HCT116 (cell line): ENCODE measurements around the gene CCDC158. TPM values are rescaled to one million over a fixed set of nuclear protein-coding genes. Genes with fewer than 3 reads are reported as not detected.

Experiments
- ATAC-seq: fragments of 200-7000 bp; cut with Tn5 transposase; 2 replicates; pipeline ENCODE4 v1.9.1; 2020; ENCODE audit warnings: mild to moderate bottlenecking, moderate library complexity
- BruUV-seq: library from RNA; stranded (reverse); fragments of 400-500 nt; replicated peaks from 2 replicates; lab custom pipeline; 2021; lab: Mats Ljungman, UMichigan
- CTCF ChIA-PET: fragments of 300-600 bp; sonication (Branson Sonifier 250); formaldehyde crosslinking; loops from one replicate; lab custom pipeline; 2021; ENCODE audit warnings: antibody characterized with exemption; lab: Charles Lee
- POLR2A ChIA-PET: fragments of 300-600, 350-600 bp; sonication (Branson Sonifier 250); formaldehyde crosslinking; loops from one replicate; lab custom pipeline; 2021; ENCODE audit warnings: antibody characterized with exemption; lab: Charles Lee
- RAD21 ChIA-PET, 2 experiments: fragments of 300-600 bp; sonication (Branson Sonifier 250); formaldehyde crosslinking; loops; one replicate each; lab custom pipeline; 2023; ENCODE audit warnings: low total read pairs in 2 of 2; ENCODE audit not compliant: uncharacterized antibody in 2 of 2, unreplicated experiment in 2 of 2, low non-redundant PET in 1 of 2; lab: Charles Lee
- DNase-seq: peaks from one replicate; pipeline ENCODE4 v3.0.0-alpha.2; 2010; ENCODE audit warnings: low read depth, low spot score
- H2AFZ ChIP-seq: fragments of 200-600 bp; shearing (Covaris generic), sonication (generic); 2 replicates; pipeline ENCODE4 v1.6.1; 2017; ENCODE audit warnings: low read depth, mixed run types, mixed read lengths, antibody characterized with exemption, low read length; ENCODE audit not compliant: poor library complexity, severe bottlenecking
- H3K27ac ChIP-seq: 2 replicates; pipeline ENCODE4 v1.5.1; 2012; ENCODE audit warnings: low read depth, low read length
- H3K27me3 ChIP-seq: fragments of 200-600 bp; sonication (generic); 2 replicates; pipeline ENCODE4 v1.6.1; 2016; ENCODE audit warnings: mixed run types, low read length, mixed read lengths; ENCODE audit not compliant: insufficient read depth
- H3K36me3 ChIP-seq, 2 experiments: fragments of 200-500 bp in 1 of 2; fragments of 200-600 bp in 1 of 2; sonication (Bioruptor generic) in 1 of 2; sonication (generic) in 1 of 2; 2 replicates each; pipeline versions ENCODE4 v1.5.1 to v1.6.1; 2014 to 2016; ENCODE audit warnings: low read length in 2 of 2, inconsistent platforms in 1 of 2, mixed read lengths in 1 of 2, mixed run types in 1 of 2; ENCODE audit not compliant: insufficient read depth in 2 of 2, control insufficient read depth in 1 of 2
- H3K4me1 ChIP-seq, 2 experiments: fragments of 200-600 bp in 1 of 2; sonication (generic) in 1 of 2; 2 replicates each; pipeline versions ENCODE4 v1.5.1 to v1.6.1; 2012 to 2017; ENCODE audit warnings: low read length in 2 of 2, inconsistent platforms in 1 of 2, mild to moderate bottlenecking in 1 of 2, mixed read lengths in 1 of 2, mixed run types in 1 of 2, moderate library complexity in 1 of 2; ENCODE audit not compliant: insufficient read depth in 2 of 2, control insufficient read depth in 1 of 2
- H3K4me2 ChIP-seq: fragments of 200-600 bp; sonication (generic); 2 replicates; pipeline ENCODE4 v1.6.1; 2017; ENCODE audit warnings: mixed run types, low read length, mixed read lengths
- H3K4me3 ChIP-seq, 2 experiments: fragments of 200-600 bp in 1 of 2; sonication (generic) in 1 of 2; replicated peaks in 1 of 2; 2 replicates each; pipeline ENCODE4 v1.5.1; 2011 to 2016; ENCODE audit warnings: low read length in 2 of 2, control low read depth in 1 of 2, low read depth in 1 of 2, mild to moderate bottlenecking in 1 of 2, mixed read lengths in 1 of 2, mixed run types in 1 of 2
- H3K79me2 ChIP-seq: fragments of 200-600 bp; sonication (generic); 2 replicates; pipeline ENCODE4 v1.6.1; 2017; ENCODE audit warnings: mild to moderate bottlenecking, mixed run types, low read length, moderate library complexity, mixed read lengths; ENCODE audit not compliant: insufficient read depth
- H3K9ac ChIP-seq: fragments of 200-600 bp; sonication (generic); 2 replicates; pipeline ENCODE4 v1.6.1; 2016; ENCODE audit warnings: low read length, mixed read lengths
- H3K9me2 ChIP-seq: fragments of 200-600 bp; sonication (generic), shearing (Covaris generic); 2 replicates; pipeline ENCODE4 v1.6.1; 2017; ENCODE audit warnings: mixed run types, mild to moderate bottlenecking, moderate library complexity; ENCODE audit not compliant: insufficient read depth
- H3K9me3 ChIP-seq, 2 experiments: fragments of 200-500 bp in 1 of 2; fragments of 200-600 bp in 1 of 2; sonication (Bioruptor generic) in 1 of 2; sonication (generic) in 1 of 2; 2 replicates each; pipeline ENCODE4 v1.6.1; 2014 to 2017; ENCODE audit warnings: low read length in 2 of 2, mixed read lengths in 2 of 2, inconsistent platforms in 1 of 2, low read depth in 1 of 2, mild to moderate bottlenecking in 1 of 2, mixed run types in 1 of 2, moderate library complexity in 1 of 2; ENCODE audit not compliant: control insufficient read depth in 1 of 2, insufficient read depth in 1 of 2
- H4K20me1 ChIP-seq: fragments of 200-600 bp; sonication (generic), shearing (Covaris generic); 2 replicates; pipeline ENCODE4 v1.6.1; 2017; ENCODE audit warnings: mixed run types, mild to moderate bottlenecking, moderate library complexity; ENCODE audit not compliant: insufficient read depth
- CBX3 ChIP-seq: IDR thresholded peaks from 2 replicates; pipeline ENCODE4 v1.6.1; 2012; ENCODE audit warnings: low read depth
- CEBPB ChIP-seq: IDR thresholded peaks from 2 replicates; pipeline ENCODE4 v1.6.1; 2012; ENCODE audit warnings: low read depth
- EGR1 ChIP-seq: IDR thresholded peaks from 2 replicates; pipeline ENCODE4 v1.6.1; 2012; ENCODE audit warnings: low read depth
- EZH2 ChIP-seq: fragments of 200-600 bp; sonication (generic); IDR thresholded peaks from 2 replicates; pipeline ENCODE4 v1.6.1; 2017; ENCODE audit warnings: antibody characterized with exemption, mixed run types
- JUND ChIP-seq: IDR thresholded peaks from 2 replicates; pipeline ENCODE4 v1.6.1; 2012
- MAX ChIP-seq: IDR thresholded peaks from 2 replicates; pipeline ENCODE4 v1.6.1; 2012
- POLR2A ChIP-seq: IDR thresholded peaks from 2 replicates; pipeline ENCODE4 v1.7.0; 2011; ENCODE audit warnings: borderline replicate concordance; ENCODE audit not compliant: insufficient read depth, insufficient read length; ENCODE audit errors: extremely low read depth
- POLR2AphosphoS5 ChIP-seq: IDR thresholded peaks from 2 replicates; pipeline ENCODE4 v1.6.1; 2011; ENCODE audit warnings: mild to moderate bottlenecking, low read depth, low read length, moderate library complexity
- RAD21 ChIP-seq: IDR thresholded peaks from 2 replicates; pipeline ENCODE4 v1.6.1; 2012; ENCODE audit warnings: low read depth, mild to moderate bottlenecking
- SIN3A ChIP-seq: IDR thresholded peaks from 2 replicates; pipeline ENCODE4 v1.6.1; 2012; ENCODE audit warnings: low read depth
- SP1 ChIP-seq: IDR thresholded peaks from 2 replicates; pipeline ENCODE4 v1.6.1; 2012; ENCODE audit warnings: low read depth
- SRF ChIP-seq: IDR thresholded peaks from 2 replicates; pipeline ENCODE4 v1.6.1; 2012; ENCODE audit warnings: low read depth
- TCF7L2 ChIP-seq: IDR thresholded peaks from 2 replicates; pipeline ENCODE4 v1.7.0; 2011; ENCODE audit warnings: borderline replicate concordance, inconsistent platforms; ENCODE audit not compliant: insufficient read depth, insufficient read length; ENCODE audit errors: extremely low read depth
- YY1 ChIP-seq: IDR thresholded peaks from 2 replicates; pipeline ENCODE4 v1.6.1; 2011; ENCODE audit warnings: low read length, low read depth, moderate library complexity, mild to moderate bottlenecking; ENCODE audit not compliant: insufficient replicate concordance; ENCODE audit errors: extremely low read depth
- ZFX ChIP-seq: fragments of 450-650 bp; IDR thresholded peaks from 2 replicates; pipeline ENCODE4 v1.6.1; 2017
- ZNF274 ChIP-seq: fragments of 200-500 bp; sonication (Bioruptor generic); IDR thresholded peaks from 2 replicates; pipeline ENCODE4 v1.6.1; 2014; ENCODE audit warnings: mild to moderate bottlenecking, low read depth, low read length, inconsistent platforms
- intact Hi-C: fragments of 100-400 bp; cut with micrococcal nuclease; formaldehyde crosslinking; loops from 2 replicates; pipeline ENCODE4 v1.10.0; 2022
- total RNA-seq: library from RNA; stranded (reverse); gene quantifications from one replicate; pipeline ENCODE4 v1.2.1, GENCODE V29; 2021; ENCODE audit not compliant: unreplicated experiment
- TF ChIP-seq, protein P1 (sequence below), 3 experiments: fragments of 200-600 bp in 1 of 3; sonication (generic) in 1 of 3; IDR thresholded peaks in 2 of 3; conservative IDR thresholded peaks in 1 of 3; 2 replicates each; pipeline ENCODE4 v1.5.1; 2012 to 2017; ENCODE audit warnings: low read depth in 2 of 3, low read length in 2 of 3, antibody characterized with exemption in 1 of 3, borderline replicate concordance in 1 of 3, control low read depth in 1 of 3, mild to moderate bottlenecking in 1 of 3, mixed read lengths in 1 of 3, mixed run types in 1 of 3, moderate library complexity in 1 of 3; ENCODE audit not compliant: insufficient read depth in 1 of 3
- TF ChIP-seq, protein P2 (sequence below): IDR thresholded peaks from 2 replicates; pipeline ENCODE4 v1.6.1; 2011; ENCODE audit warnings: mild to moderate bottlenecking, low read length, moderate library complexity; ENCODE audit not compliant: insufficient replicate concordance; ENCODE audit errors: extremely low read depth

The CCDC158 gene
- total RNA-seq, 1 experiment from 2014 or later, result not detected

DNA sequence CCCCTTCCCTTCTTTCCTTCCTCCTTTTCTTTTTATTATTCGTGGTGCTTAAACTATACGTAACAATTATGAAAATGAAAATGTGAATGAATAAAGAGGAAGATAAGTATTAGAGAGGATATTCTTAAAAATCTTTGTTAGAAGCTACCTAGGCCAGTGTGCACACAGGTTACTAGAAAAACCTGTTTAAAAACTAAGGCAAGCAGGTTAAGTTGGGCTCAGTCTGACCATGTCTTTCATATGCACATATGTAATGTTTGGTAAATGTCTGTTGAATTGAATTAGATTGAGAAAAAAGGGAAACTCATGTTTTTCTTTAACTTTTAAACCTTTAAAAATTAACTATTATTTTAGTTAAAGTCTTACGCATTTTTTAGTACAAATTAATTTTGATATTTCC lies 21.9 kb upstream of the CCDC158 start:
- Histone ChIP-seq H3K4me2 (peak overlapping the region; percentile 42; the same call in 1 of the 2 replicates), H3K36me3 (no peaks in the 10 kb centered on the region), H2AFZ (peak overlapping the region; percentile 86), H3K9me2 (no peaks in the 10 kb centered on the region), H3K79me2 (no peaks in the 10 kb centered on the region), H3K4me1 (peaks cover 0 to 9% of the 10 kb centered on the region in 2 experiments; a peak in 3 of 4 replicates), H3K9me3 (no peaks in the 10 kb centered on the region), H4K20me1 (no peaks in the 10 kb centered on the region), H3K9ac (no peak overlapping the region), H3K27ac (no peak overlapping the region), H3K4me3 (no peak overlapping the region), H3K27me3 (no peaks in the 10 kb centered on the region)
- DNase-seq (no peak), ATAC-seq (no peak)
- intact Hi-C loops, result no loop called here
- ChIA-PET CTCF (no interaction called here), RAD21 (no interaction called here), POLR2A (interaction anchor here (1.4 kb wide), 1 partner anchor 9 kb away, joined by 3 read pairs; no protein-coding TSS in a partner anchor)
- BruUV-seq, result no TSS peak
- no peak for TF ChIP-seq EGR1
- no peak for TF ChIP-seq EZH2
- no peak for TF ChIP-seq YY1
- no peak for TF ChIP-seq POLR2A
- TF ChIP-seq SP1, result no peak
- TF ChIP-seq SRF, result no peak
- no peak for TF ChIP-seq RAD21
- no peak for TF ChIP-seq POLR2AphosphoS5
- TF ChIP-seq ZFX, result no peak
- TF ChIP-seq TCF7L2, result no peak
- TF ChIP-seq MAX, result no peak

GRCh38 chr4:76441881-76442280 lies 20.9 kb upstream of the CCDC158 start:
- ChIA-PET CTCF (no interaction called here), RAD21 (no interaction called here), POLR2A (interaction anchor here (1.4 kb wide), 1 partner anchor 8 kb away, joined by 3 read pairs; no protein-coding TSS in a partner anchor)
- peaks cover 0 to 9% of the 10 kb centered on the region in 2 experiments; a peak in 3 of 4 replicates for H3K4me1 ChIP-seq
- no peaks in the 10 kb centered on the region for H3K9me2 ChIP-seq
- H3K4me2 ChIP-seq, result 0 out of 2 replicates have a peak overlapping the region, but pooled peaks have one; percentile 42
- DNase-seq (no peak), ATAC-seq (no peak)
- no peaks in the 10 kb centered on the region for H3K9me3 ChIP-seq
- no TSS peak for BruUV-seq
- H2AFZ ChIP-seq, result peak overlapping the region; percentile 86
- no peaks in the 10 kb centered on the region for H3K27me3 ChIP-seq
- intact Hi-C loops, result no loop called here
- H3K9ac ChIP-seq, result no peak overlapping the region
- no peaks in the 10 kb centered on the region for H4K20me1 ChIP-seq
- no peaks in the 10 kb centered on the region for H3K79me2 ChIP-seq
- H3K36me3 ChIP-seq, result no peaks in the 10 kb centered on the region
- no peak overlapping the region for H3K4me3 ChIP-seq
- H3K27ac ChIP-seq, result no peak overlapping the region
- TF ChIP-seq SIN3A (no peak), POLR2AphosphoS5 (no peak), CBX3 (no peak), EGR1 (no peak), JUND (no peak), CEBPB (no peak), TCF7L2 (no peak), ZNF274 (no peak), ZFX (no peak)
- TF ChIP-seq, protein P1, sequence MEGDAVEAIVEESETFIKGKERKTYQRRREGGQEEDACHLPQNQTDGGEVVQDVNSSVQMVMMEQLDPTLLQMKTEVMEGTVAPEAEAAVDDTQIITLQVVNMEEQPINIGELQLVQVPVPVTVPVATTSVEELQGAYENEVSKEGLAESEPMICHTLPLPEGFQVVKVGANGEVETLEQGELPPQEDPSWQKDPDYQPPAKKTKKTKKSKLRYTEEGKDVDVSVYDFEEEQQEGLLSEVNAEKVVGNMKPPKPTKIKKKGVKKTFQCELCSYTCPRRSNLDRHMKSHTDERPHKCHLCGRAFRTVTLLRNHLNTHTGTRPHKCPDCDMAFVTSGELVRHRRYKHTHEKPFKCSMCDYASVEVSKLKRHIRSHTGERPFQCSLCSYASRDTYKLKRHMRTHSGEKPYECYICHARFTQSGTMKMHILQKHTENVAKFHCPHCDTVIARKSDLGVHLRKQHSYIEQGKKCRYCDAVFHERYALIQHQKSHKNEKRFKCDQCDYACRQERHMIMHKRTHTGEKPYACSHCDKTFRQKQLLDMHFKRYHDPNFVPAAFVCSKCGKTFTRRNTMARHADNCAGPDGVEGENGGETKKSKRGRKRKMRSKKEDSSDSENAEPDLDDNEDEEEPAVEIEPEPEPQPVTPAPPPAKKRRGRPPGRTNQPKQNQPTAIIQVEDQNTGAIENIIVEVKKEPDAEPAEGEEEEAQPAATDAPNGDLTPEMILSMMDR (IDR thresholded peaks at IDR 0.05 in 2 of 3, conservative IDR thresholded peaks at IDR 0.05 in 1 of 3; ENCODE audit: borderline replicate concordance in 1 of 3, insufficient read depth in 1 of 3, low read depth in 2 of 3, low read length in 2 of 3), result no peak
- TF ChIP-seq, protein P2, sequence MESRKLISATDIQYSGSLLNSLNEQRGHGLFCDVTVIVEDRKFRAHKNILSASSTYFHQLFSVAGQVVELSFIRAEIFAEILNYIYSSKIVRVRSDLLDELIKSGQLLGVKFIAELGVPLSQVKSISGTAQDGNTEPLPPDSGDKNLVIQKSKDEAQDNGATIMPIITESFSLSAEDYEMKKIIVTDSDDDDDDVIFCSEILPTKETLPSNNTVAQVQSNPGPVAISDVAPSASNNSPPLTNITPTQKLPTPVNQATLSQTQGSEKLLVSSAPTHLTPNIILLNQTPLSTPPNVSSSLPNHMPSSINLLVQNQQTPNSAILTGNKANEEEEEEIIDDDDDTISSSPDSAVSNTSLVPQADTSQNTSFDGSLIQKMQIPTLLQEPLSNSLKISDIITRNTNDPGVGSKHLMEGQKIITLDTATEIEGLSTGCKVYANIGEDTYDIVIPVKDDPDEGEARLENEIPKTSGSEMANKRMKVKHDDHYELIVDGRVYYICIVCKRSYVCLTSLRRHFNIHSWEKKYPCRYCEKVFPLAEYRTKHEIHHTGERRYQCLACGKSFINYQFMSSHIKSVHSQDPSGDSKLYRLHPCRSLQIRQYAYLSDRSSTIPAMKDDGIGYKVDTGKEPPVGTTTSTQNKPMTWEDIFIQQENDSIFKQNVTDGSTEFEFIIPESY, result no peak
